GM12801 (cell line): ENCODE measurements around the gene UCK2.

ENCODE experiments used
- CTCF ChIP-seq: IDR thresholded peaks from one replicate; pipeline ENCODE4 v1.5.1; 2011; ENCODE audit warnings: control low read depth; ENCODE audit not compliant: insufficient read length; ENCODE audit errors: extremely low read depth

UCK2 gene

GRCh38 chr1:165937829-165938228 is 110.4 kb downstream of the UCK2 start:
- no peak for TF ChIP-seq CTCF

- TF ChIP-seq CTCF, result no peak
Observed at GRCh38 chr1:165938844-165939243, 111.4 kb downstream of the UCK2 start.

GRCh38 chr1:165941531-165941930 is 114.1 kb downstream of the UCK2 start:
- TF ChIP-seq CTCF, result no peak

- no peak for TF ChIP-seq CTCF
Observed at GRCh38 chr1:165942062-165942461, 114.6 kb downstream of the UCK2 start.

GRCh38 chr1:165942927-165943597 is 115.6 kb downstream of the UCK2 start:
- no peak for TF ChIP-seq CTCF

- no peak for TF ChIP-seq CTCF
Observed at GRCh38 chr1:165945911-165946310, 118.5 kb downstream of the UCK2 start.

GRCh38 chr1:165947797-165948455 is 120.5 kb downstream of the UCK2 start:
- TF ChIP-seq CTCF, result no peak
